ENCODE results near the gene PPP1R14D. TPM values are rescaled to one million over a fixed set of nuclear protein-coding genes. Genes with fewer than 3 reads are reported as not detected.

The PPP1R14D gene
- total RNA-seq, 4 donors from 2014 or later: not detected

DNA sequence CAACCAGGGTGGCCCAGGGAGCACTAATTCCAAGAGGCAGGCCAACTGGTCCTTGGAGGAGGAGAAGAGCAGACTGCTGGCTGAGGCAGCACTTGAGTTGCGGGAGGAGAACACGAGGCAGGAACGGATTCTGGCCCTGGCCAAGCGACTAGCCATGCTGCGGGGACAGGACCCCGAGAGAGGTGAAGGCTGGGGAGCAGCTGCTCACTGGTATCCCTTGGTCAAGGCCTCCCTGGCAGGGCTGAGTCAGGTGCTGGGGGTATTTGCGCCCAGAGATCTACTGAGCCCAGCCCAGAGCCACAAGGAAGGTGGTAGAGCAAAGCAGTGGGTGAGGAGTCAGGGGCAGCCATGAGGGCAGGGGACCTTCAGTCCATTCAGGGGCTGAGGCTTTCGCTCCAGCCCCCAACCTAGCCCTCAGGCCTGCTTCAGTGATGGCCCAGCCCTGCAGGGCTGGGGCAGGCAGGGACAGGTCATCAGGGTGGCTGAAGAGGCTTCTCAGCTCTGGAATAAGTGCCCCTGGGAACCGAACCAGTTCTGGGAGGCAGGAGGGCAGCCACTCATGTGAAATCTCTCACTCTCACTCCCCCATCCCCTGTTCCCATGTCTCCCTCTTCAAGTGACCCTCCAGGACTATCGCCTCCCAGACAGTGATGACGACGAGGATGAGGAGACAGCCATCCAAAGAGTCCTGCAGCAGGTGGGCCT is 15.6 kb downstream of the PPP1R14D start:
- WGBS, 2 donors (ENCODE audit: low coverage in 1 of 2): 80 to 100% methylated on average over 1 of the region's 12 CpGs
- no peak for ATAC-seq
- Histone ChIP-seq H3K36me3 (peaks cover 0 to 57% of the 10 kb centered on the region in 2 donors), H3K27me3 (no peaks in the 10 kb centered on the region), H3K4me1 (peaks cover 3 to 14% (median 13%) of the 10 kb centered on the region in 3 donors), H3K4me3 (no peak overlapping the region), H3K9me3 (no peaks in the 10 kb centered on the region), H3K27ac (no peak overlapping the region)
- TF ChIP-seq, protein P1, sequence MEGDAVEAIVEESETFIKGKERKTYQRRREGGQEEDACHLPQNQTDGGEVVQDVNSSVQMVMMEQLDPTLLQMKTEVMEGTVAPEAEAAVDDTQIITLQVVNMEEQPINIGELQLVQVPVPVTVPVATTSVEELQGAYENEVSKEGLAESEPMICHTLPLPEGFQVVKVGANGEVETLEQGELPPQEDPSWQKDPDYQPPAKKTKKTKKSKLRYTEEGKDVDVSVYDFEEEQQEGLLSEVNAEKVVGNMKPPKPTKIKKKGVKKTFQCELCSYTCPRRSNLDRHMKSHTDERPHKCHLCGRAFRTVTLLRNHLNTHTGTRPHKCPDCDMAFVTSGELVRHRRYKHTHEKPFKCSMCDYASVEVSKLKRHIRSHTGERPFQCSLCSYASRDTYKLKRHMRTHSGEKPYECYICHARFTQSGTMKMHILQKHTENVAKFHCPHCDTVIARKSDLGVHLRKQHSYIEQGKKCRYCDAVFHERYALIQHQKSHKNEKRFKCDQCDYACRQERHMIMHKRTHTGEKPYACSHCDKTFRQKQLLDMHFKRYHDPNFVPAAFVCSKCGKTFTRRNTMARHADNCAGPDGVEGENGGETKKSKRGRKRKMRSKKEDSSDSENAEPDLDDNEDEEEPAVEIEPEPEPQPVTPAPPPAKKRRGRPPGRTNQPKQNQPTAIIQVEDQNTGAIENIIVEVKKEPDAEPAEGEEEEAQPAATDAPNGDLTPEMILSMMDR (IDR thresholded peaks at IDR 0.05): no peak
- no peak for TF ChIP-seq EP300 (IDR thresholded peaks at IDR 0.05)
- no peak for TF ChIP-seq POLR2AphosphoS5 (IDR thresholded peaks at IDR 0.05)
- no peak for TF ChIP-seq POLR2A (IDR thresholded peaks at IDR 0.05)

DNA sequence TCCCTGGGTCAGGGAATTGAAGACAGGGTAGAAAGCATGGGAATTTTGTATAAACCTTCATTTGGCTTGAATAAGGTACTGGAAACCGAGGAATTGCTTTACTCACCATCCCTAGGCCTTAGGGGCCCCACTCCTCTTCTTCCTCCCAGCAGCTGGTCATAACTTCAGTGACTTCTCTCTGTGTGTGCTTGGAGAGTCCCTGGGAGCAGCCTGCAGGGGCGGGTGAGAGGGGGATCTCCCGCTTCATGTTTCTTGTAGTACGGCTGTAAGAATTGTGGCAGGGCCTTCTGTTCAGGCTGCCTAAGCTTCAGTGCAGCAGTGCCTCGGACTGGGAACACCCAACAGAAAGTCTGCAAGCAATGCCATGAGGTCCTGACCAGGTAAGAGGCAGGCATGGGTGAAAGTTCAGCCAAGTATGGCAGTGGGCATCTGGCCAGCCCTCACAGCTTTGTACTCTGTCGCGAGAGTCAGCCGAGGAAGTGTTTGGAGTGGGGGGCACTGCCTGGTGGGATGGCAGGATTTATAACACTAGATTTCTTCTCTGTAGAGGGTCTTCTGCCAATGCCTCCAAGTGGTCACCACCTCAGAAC is 19.6 kb downstream of the PPP1R14D start:
- no peaks in the 10 kb centered on the region for H3K27me3 ChIP-seq
- no peak overlapping the region for H3K27ac ChIP-seq
- TF ChIP-seq, protein P1 (IDR thresholded peaks at IDR 0.05): no peak
- no peak for TF ChIP-seq EP300 (IDR thresholded peaks at IDR 0.05)
- TF ChIP-seq POLR2A (IDR thresholded peaks at IDR 0.05): no peak
- no peak for TF ChIP-seq POLR2AphosphoS5 (IDR thresholded peaks at IDR 0.05)
- H3K4me1 ChIP-seq: peaks cover 3 to 37% (median 22%) of the 10 kb centered on the region in 3 donors
- no peak overlapping the region for H3K4me3 ChIP-seq
- H3K36me3 ChIP-seq: peaks cover 0 to 44% of the 10 kb centered on the region in 2 donors
- 73% methylated on average over 5 of the region's 8 CpGs; no CpG with 5 or more reads in 1 of the 2 donors for WGBS, 2 donors (ENCODE audit: low coverage in 1 of 2)
- no peak for ATAC-seq
- no peaks in the 10 kb centered on the region for H3K9me3 ChIP-seq

DNA sequence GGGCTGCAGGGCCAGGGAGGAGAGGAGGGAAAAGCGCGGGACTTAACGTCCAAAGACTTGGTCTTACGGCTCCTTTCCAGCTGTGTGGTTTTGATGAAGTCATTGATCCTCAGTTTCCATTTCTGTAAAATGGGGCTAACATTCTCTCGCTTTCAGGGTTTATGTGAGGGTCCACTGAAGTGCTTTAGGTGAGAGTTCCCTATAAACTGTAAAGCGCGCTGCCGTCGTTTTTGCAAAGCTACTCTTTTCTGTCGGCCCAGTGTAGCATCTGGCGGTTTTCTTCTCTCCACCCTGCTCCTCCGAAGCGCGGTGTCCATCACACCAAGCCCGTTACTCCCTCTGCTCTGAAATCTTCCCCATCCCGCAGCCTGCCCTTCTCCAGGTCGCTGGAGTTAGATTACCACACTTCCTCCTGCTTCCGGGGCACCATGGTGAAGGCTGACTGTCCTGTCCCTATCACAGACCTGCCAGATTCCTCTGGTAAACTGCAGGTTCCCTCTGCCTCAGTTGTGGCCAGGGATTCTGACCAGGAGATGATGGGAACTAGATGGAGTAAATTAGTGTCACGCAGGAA is 20.5 kb downstream of the PPP1R14D start:
- Histone ChIP-seq H3K36me3 (peaks cover 0 to 34% of the 10 kb centered on the region in 2 donors), H3K4me1 (peaks cover 3 to 42% (median 22%) of the 10 kb centered on the region in 3 donors), H3K27me3 (no peaks in the 10 kb centered on the region), H3K4me3 (peak overlapping the region; percentile 70 to 88), H3K9me3 (no peaks in the 10 kb centered on the region), H3K27ac (peak overlapping the region in 3 of 4 donors; percentile 96 to 98 (median 96))
- TF ChIP-seq POLR2A (IDR thresholded peaks at IDR 0.05) (no peak), POLR2AphosphoS5 (IDR thresholded peaks at IDR 0.05) (no peak), EP300 (IDR thresholded peaks at IDR 0.05) (no peak)
- TF ChIP-seq, protein P1 (IDR thresholded peaks at IDR 0.05): no peak
- ATAC-seq: no peak
- 5 to 15% methylated on average over 11 to 15 of the region's 19 CpGs for WGBS, 2 donors (ENCODE audit: low coverage in 1 of 2)

DNA sequence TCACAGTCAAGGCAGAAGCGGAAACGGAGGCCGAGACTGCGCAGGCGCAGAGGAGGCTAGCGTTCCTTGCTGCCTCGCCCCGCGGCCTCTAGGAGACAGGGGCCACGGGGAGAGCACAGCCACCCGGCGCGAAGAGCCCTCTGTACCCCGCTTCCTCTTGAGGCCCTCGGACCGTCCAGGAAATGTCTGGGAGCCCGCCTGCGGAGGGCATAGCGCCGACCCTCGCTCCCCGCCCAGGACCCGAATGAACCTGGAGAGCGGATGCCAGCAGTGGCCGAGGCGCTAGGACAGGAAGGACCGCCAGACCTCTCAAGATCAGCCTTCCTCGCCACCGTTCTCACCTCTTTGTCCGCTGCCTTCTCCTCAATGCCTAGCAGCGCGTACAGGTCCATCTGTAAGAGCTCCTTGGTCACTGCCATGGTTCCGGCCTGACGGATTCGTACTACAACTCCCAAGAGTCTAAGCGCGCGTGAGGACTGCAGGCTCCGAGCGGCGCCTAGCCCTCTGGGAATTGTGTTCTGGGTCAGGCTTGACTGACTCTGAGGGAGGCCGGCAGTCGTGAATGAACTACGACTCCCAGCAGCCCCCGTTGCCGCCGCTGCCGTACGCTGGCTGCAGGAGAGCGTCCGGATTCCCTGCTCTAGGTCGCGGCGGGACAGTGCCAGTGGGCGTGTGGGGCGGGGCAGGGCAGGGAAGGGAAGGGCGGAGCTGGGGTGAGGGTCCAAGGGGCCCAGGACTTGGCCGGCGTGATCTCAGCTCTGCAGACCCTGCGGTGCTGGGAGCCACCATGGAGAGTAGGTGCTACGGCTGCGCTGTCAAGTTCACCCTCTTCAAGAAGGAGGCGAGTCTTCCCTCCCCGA is 21.2 kb downstream of the PPP1R14D start, which contains the start of the genes DNAJC17 and ZFYVE19:
DNAJC17 (minus strand) TSS at position 446 of the 860 bp plus-strand sequence; CDS start at position 419, 27 bp downstream.
ZFYVE19 (plus strand) TSS at position 62 of the 860 bp plus-strand sequence; CDS start at position 563, 501 bp downstream.
- TF ChIP-seq POLR2AphosphoS5 (IDR thresholded peaks at IDR 0.05): peak; percentile 18
- TF ChIP-seq, protein P1 (IDR thresholded peaks at IDR 0.05): peak in 3 of 4 experiments; percentile 12 to 41 (median 36)
- TF ChIP-seq POLR2A (IDR thresholded peaks at IDR 0.05): peak; percentile 14 to 19
- TF ChIP-seq EP300 (IDR thresholded peaks at IDR 0.05): no peak
- H3K36me3 ChIP-seq: peaks cover 0 to 35% of the 10 kb centered on the region in 2 donors
- H3K27me3 ChIP-seq: no peaks in the 10 kb centered on the region
- peak within 1 kb of the TSS; percentile 70 to 88 for H3K4me3 ChIP-seq
- 0% methylated on average over 8 of the region's 64 CpGs; no CpG with 5 or more reads in 1 of the 2 donors for WGBS, 2 donors (ENCODE audit: low coverage in 1 of 2)
- no peaks in the 10 kb centered on the region for H3K9me3 ChIP-seq
- peak; percentile 99 for ATAC-seq
- peaks cover 3 to 42% (median 22%) of the 10 kb centered on the region in 3 donors for H3K4me1 ChIP-seq
- H3K27ac ChIP-seq: peak within 1 kb of the TSS; percentile 85 to 98 (median 96)

Measured in gastroesophageal sphincter (tissue), 4 donors.